Lung (tissue), 12 donors: ENCODE data around the gene SLC35F1. TPM values are rescaled to one million over a fixed set of nuclear protein-coding genes. Genes with fewer than 3 reads are reported as not detected.
A peak's percentile ranks its signal among the peaks of the same experiment; 100 is the strongest.

ENCODE experiments used
- ATAC-seq: fragments of 200-7000 bp; cut with Tn5 transposase; one replicate; pipeline ENCODE4 v1.9.1; 2020; ENCODE audit warnings: moderate number of reproducible peaks; ENCODE audit not compliant: insufficient read depth, low FRiP score
- DNase-seq, 3 donors: peaks; one replicate each; pipeline ENCODE4 v3.0.0-alpha.2; 2013 to 2017
- H3K27ac ChIP-seq, 2 donors: one replicate each; pipeline ENCODE4 v1.5.1; 2013; ENCODE audit warnings: mild to moderate bottlenecking in 2 of 2, moderate library complexity in 2 of 2, control low read depth in 1 of 2, inconsistent platforms in 1 of 2, low read depth in 1 of 2, low read length in 1 of 2
- H3K27me3 ChIP-seq, 3 donors: one replicate each; pipeline ENCODE4 v1.5.1; 2013; ENCODE audit warnings: low read length in 2 of 3; ENCODE audit not compliant: control insufficient read depth in 3 of 3, insufficient read depth in 3 of 3
- H3K36me3 ChIP-seq, 4 donors: one replicate each; pipeline ENCODE4 v1.5.1; 2013; ENCODE audit warnings: low read length in 4 of 4, mild to moderate bottlenecking in 1 of 4, moderate library complexity in 1 of 4; ENCODE audit not compliant: control insufficient read depth in 4 of 4, insufficient read depth in 4 of 4
- H3K4me1 ChIP-seq, 5 donors: one replicate each; pipeline ENCODE4 v1.5.1; 2013; ENCODE audit warnings: low read length in 5 of 5, mild to moderate bottlenecking in 2 of 5, moderate library complexity in 1 of 5; ENCODE audit not compliant: control insufficient read depth in 5 of 5, insufficient read depth in 5 of 5
- H3K4me3 ChIP-seq: one replicate; pipeline ENCODE4 v1.5.1; 2013; ENCODE audit warnings: mild to moderate bottlenecking, control low read depth, moderate library complexity
- H3K9ac ChIP-seq, 2 donors: one replicate each; pipeline ENCODE4 v1.5.1; 2013; ENCODE audit warnings: low read length in 2 of 2, control low read depth in 1 of 2; ENCODE audit not compliant: insufficient read depth in 1 of 2
- H3K9me3 ChIP-seq, 4 donors: one replicate each; pipeline ENCODE4 v1.5.1; 2013; ENCODE audit warnings: low read length in 3 of 4, mild to moderate bottlenecking in 1 of 4, moderate library complexity in 1 of 4; ENCODE audit not compliant: control insufficient read depth in 4 of 4, insufficient read depth in 3 of 4
- CTCF ChIP-seq: IDR thresholded peaks from 2 replicates; pipeline ENCODE4 v1.5.1; 2012; ENCODE audit warnings: mild to moderate bottlenecking; ENCODE audit errors: control extremely low read depth, extremely low read depth
- WGBS, 2 donors: extraction: QIAGEN DNeasy Blood & Tissue Kit; methylation state at CpG; one replicate each; pipeline ENCODE4 v1.1.7; 2013; 5-methylcytosine and 5-hydroxymethylcytosine counted together
- polyA plus RNA-seq, 2 donors: library from polyadenylated mRNA; stranded (reverse); fragments of 200-250 nt; gene quantifications; one replicate each; pipeline ENCODE4 v1.2.1, GENCODE V29; 2013
- total RNA-seq, 2 donors: library from RNA; depleted of rRNA in 1 of 2; stranded (reverse); fragments of >200 nt in 1 of 2; gene quantifications; one replicate each; pipeline ENCODE4 v1.2.1, GENCODE V29; 2014 to 2021
- donor health status: control.
- donor health status: control.
- donor health status: Bipolar disorder and iron deficiency.
- donor health status: healthy.
- donor health status: DM: yes; HTN: yes; CAD: no.

SLC35F1 gene
- total and polyA plus RNA-seq, 4 donors: 0.04 to 5.7 (median 0.07) TPM

DNA sequence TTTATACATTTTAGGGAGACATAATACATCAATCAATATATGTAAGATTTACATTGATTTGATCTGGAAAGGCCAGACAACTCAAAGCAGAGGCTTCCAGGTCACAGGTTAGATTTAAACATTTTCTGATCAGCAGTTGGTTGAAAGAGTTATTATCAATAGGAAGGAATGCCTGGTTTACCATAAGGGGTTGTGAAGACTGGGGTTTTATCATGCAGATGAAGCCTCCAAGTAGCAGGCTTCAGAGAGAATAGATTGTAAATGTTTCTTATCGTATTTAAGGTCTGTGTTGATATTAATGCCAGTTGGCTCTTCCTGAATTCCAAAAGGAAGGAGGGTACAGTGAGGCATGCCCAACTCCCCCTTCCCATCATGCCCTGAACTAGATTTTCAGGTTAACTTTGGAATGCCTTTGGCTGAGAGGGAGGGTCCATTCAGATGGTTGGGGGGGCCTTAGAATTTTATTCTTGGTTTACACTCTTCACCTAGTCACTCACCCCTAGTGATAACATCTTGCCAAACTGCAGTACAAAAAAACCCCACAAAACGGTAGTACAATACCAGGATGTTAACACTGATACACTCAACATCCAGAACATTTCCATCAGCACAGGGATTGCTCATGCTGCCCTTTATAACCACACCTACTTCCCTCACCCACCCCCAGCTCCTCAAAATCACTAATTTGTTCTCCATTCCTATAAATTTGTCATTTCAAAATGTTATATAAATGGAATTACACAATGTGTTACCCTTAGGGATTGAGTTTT, 381.5 kb downstream of the SLC35F1 start:
- Histone ChIP-seq H3K36me3 (no peaks in the 10 kb centered on the region), H3K27me3 (no peaks in the 10 kb centered on the region), H3K9ac (no peak overlapping the region), H3K27ac (peak overlapping the region in 1 of 2 donors; percentile 87), H3K4me3 (no peak overlapping the region), H3K9me3 (no peaks in the 10 kb centered on the region), H3K4me1 (peaks cover 0 to 8% (median 1%) of the 10 kb centered on the region in 5 donors)
- DNase-seq (no peak), ATAC-seq (peak; percentile 56)
- TF ChIP-seq CTCF: no peak
- WGBS, 2 donors: 49 to 67% methylated on average over 2 of the region's 2 CpGs

DNA sequence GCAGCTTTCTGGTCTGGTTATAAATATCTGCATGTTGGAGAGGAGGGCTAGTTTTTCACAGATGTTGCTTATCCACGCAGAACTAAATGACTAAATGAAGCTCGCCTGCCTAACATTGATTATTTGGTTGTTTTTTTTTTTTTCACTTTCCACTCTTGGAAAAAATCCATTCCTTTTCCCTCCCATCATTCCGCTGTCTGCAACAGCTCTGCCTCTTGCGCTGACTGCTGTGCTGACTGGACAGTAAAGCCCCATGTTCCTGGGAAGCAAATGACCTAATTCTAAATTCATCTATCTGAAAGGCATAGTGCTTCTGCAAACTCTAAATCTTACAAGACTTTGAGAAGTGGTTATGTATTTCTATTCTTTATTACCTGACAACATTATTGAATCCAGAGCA, 385.5 kb downstream of the SLC35F1 start:
- peak in 2 of 3 donors; percentile 53 to 62 for DNase-seq
- TF ChIP-seq CTCF: no peak
- H3K36me3 ChIP-seq: no peaks in the 10 kb centered on the region
- H3K9ac ChIP-seq: no peak overlapping the region
- ATAC-seq: no peak
- H3K4me1 ChIP-seq: peaks cover 0 to 8% (median 0%) of the 10 kb centered on the region in 5 donors
- 81 to 83% methylated on average over 4 of the region's 4 CpGs for WGBS, 2 donors
- no peak overlapping the region for H3K4me3 ChIP-seq
- H3K27ac ChIP-seq: peak overlapping the region in 1 of 2 donors; percentile 93
- no peaks in the 10 kb centered on the region for H3K9me3 ChIP-seq
- no peaks in the 10 kb centered on the region for H3K27me3 ChIP-seq

GRCh38 chr6:118294906-118295305, 387.8 kb downstream of the SLC35F1 start:
- Histone ChIP-seq H3K4me1 (peaks cover 0 to 16% (median 2%) of the 10 kb centered on the region in 5 donors), H3K9me3 (no peaks in the 10 kb centered on the region), H3K9ac (no peak overlapping the region), H3K4me3 (no peak overlapping the region), H3K27me3 (no peaks in the 10 kb centered on the region), H3K36me3 (no peaks in the 10 kb centered on the region), H3K27ac (peak overlapping the region in 1 of 2 donors; percentile 79)
- WGBS, 2 donors: 88 to 93% methylated on average over 1 of the region's 1 CpG
- ATAC-seq (no peak), DNase-seq (no peak)
- no peak for TF ChIP-seq CTCF

DNA sequence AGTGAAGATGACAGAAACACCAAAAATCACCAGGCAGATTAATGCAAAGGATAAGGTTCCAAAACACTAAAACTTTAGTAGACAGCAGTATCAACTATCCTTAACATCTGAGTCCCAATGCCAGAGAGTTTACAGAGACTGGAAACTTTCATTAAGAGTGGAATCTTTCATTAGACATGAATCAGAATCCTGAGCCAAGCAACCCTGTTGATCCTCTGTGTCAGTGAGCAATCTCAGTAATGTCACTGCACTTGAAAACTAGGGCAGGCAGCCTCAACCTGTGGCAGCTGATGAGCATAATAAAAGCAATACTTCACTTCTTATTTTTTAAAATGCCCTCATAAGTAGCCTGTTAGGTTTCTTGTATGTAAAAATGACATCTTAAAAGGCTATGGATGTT, 388.3 kb downstream of the SLC35F1 start:
- no peak for TF ChIP-seq CTCF
- peaks cover 0 to 16% (median 2%) of the 10 kb centered on the region in 5 donors for H3K4me1 ChIP-seq
- ATAC-seq: no peak
- no peaks in the 10 kb centered on the region for H3K9me3 ChIP-seq
- no peaks in the 10 kb centered on the region for H3K36me3 ChIP-seq
- no peak overlapping the region for H3K4me3 ChIP-seq
- DNase-seq: no peak
- no peak overlapping the region for H3K9ac ChIP-seq
- peak overlapping the region in 1 of 2 donors; percentile 79 for H3K27ac ChIP-seq
- no peaks in the 10 kb centered on the region for H3K27me3 ChIP-seq
